Ovary (tissue), 9 donors: ENCODE measurements around the gene CWF19L1. TPM values are rescaled to one million over a fixed set of nuclear protein-coding genes. Genes with fewer than 3 reads are reported as not detected.

Experiments
- DNase-seq, 5 donors: peaks; one replicate each; pipeline ENCODE4 v3.0.0-alpha.2; 2019 to 2020
- H3K27ac ChIP-seq, 2 donors: fragments of 200-600 bp; one replicate each; pipeline versions ENCODE4 v1.5.1 to v1.8.0; 2019 to 2022
- H3K27me3 ChIP-seq: fragments of 200-600 bp; one replicate; pipeline ENCODE4 v1.8.0; 2022
- H3K36me3 ChIP-seq: fragments of 200-600 bp; sonication (generic); one replicate; pipeline ENCODE4 v1.5.1; 2019
- H3K4me1 ChIP-seq: one replicate; pipeline ENCODE4 v1.8.1; 2013; ENCODE audit warnings: mild to moderate bottlenecking, moderate library complexity; ENCODE audit not compliant: insufficient read depth
- H3K4me3 ChIP-seq: fragments of 200-600 bp; sonication (generic); one replicate; pipeline ENCODE4 v1.5.1; 2017
- H3K9me3 ChIP-seq, 2 donors: fragments of 200-600 bp in 1 of 2; sonication (generic) in 1 of 2; one replicate each; pipeline versions ENCODE4 v1.5.1 to v1.8.1; 2013 to 2019; ENCODE audit warnings: mild to moderate bottlenecking in 1 of 2, moderate library complexity in 1 of 2
- EP300 ChIP-seq: sonication (generic); formaldehyde crosslinking; IDR thresholded peaks from one replicate; pipeline ENCODE4 v1.6.1; 2017; ENCODE audit warnings: antibody characterized with exemption
- POLR2A ChIP-seq: fragments of 450-650 bp; IDR thresholded peaks from one replicate; pipeline ENCODE4 v1.6.1; 2017; ENCODE audit warnings: antibody characterized with exemption, mild to moderate bottlenecking, moderate library complexity
- WGBS, 3 donors: extraction: QIAGEN DNeasy Blood & Tissue Kit in 1 of 3; methylation state at CpG; one replicate each; pipeline versions ENCODE4 v1.1.5 to v1.1.7; 2013 to 2017; 5-methylcytosine and 5-hydroxymethylcytosine counted together
- intact Hi-C, 4 donors: fragments of 100-400 bp; cut with DNase I; formaldehyde crosslinking; loops; one replicate each; pipeline versions ENCODE4 v1.11.0 to v1.15.1; 2022 to 2023
- polyA plus RNA-seq, 2 donors: library from polyadenylated mRNA; stranded (reverse); fragments of 200-250 nt in 1 of 2; fragments of 350-450 nt in 1 of 2; fragmentation: Illumina TruSeq in 1 of 2; extraction: RNeasy Lipid Tissue Mini Kit (QIAGEN cat#74804) in 1 of 2; gene quantifications; one replicate each; pipeline ENCODE4 v1.2.3, GENCODE V29; 2013 to 2014
- total RNA-seq, 7 donors: library from RNA; depleted of rRNA in 2 of 7; stranded (reverse); fragments of >200 nt in 2 of 7; fragmentation: NEBNext Ultra II Directional in 3 of 7; extraction: Animal tissue kit (Norgen Biotek cat#: 25700) in 3 of 7; gene quantifications; one replicate each; pipeline versions ENCODE4 v1.1.0 to v1.2.4, GENCODE V29; 2016 to 2023
- TF ChIP-seq, protein P1 (sequence below), 3 donors: fragments of 450-650 bp in 2 of 3; fragments of 200-600 bp in 1 of 3; IDR thresholded peaks; one replicate each; pipeline versions ENCODE4 v1.5.1 to v1.8.0; 2016 to 2022; ENCODE audit warnings: antibody characterized with exemption in 3 of 3, mild to moderate bottlenecking in 1 of 3
- donor health status: DM: no; HTN: no; CAD: no; lungs with moderate emphysema.
- donor health status: DM: no; HTN: no; CAD: no.
- donor health status: Bipolar disorder and iron deficiency.
- donor health status: DM: yes; HTN: yes; CAD: no.
- donor health status: DM: no; HTN: no; CAD: no.
- donor health status: DM: yes; HTN: yes; CAD: no.

The CWF19L1 gene
- total and polyA plus RNA-seq, 9 donors, result 17.1 to 24.6 (median 20.5) TPM

- Histone ChIP-seq H3K36me3 (no peaks in the 10 kb centered on the region), H3K4me1 (no peaks in the 10 kb centered on the region), H3K27me3 (no peaks in the 10 kb centered on the region), H3K9me3 (no peaks in the 10 kb centered on the region), H3K4me3 (no peak overlapping the region), H3K27ac (no peak overlapping the region)
- WGBS, 3 donors, result 12 to 23% (median 12%) methylated on average over 7 of the region's 7 CpGs
- intact Hi-C loops, result no loop called here
- no peak for DNase-seq
- TF ChIP-seq EP300, result no peak
- no peak for TF ChIP-seq POLR2A
- TF ChIP-seq, protein P1, sequence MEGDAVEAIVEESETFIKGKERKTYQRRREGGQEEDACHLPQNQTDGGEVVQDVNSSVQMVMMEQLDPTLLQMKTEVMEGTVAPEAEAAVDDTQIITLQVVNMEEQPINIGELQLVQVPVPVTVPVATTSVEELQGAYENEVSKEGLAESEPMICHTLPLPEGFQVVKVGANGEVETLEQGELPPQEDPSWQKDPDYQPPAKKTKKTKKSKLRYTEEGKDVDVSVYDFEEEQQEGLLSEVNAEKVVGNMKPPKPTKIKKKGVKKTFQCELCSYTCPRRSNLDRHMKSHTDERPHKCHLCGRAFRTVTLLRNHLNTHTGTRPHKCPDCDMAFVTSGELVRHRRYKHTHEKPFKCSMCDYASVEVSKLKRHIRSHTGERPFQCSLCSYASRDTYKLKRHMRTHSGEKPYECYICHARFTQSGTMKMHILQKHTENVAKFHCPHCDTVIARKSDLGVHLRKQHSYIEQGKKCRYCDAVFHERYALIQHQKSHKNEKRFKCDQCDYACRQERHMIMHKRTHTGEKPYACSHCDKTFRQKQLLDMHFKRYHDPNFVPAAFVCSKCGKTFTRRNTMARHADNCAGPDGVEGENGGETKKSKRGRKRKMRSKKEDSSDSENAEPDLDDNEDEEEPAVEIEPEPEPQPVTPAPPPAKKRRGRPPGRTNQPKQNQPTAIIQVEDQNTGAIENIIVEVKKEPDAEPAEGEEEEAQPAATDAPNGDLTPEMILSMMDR (IDR thresholded peaks at IDR 0.05), result no peak
These were observed 58.1 kb downstream of the CWF19L1 start for GRCh38 chr10:100209303-100209702.

GRCh38 chr10:100208276-100208675 is 59.2 kb downstream of the CWF19L1 start:
- no peaks in the 10 kb centered on the region for H3K36me3 ChIP-seq
- intact Hi-C loops, result no loop called here
- no peaks in the 10 kb centered on the region for H3K4me1 ChIP-seq
- no peak overlapping the region for H3K4me3 ChIP-seq
- 94 to 98% (median 94%) methylated on average over 9 of the region's 9 CpGs for WGBS, 3 donors
- H3K27me3 ChIP-seq, result no peaks in the 10 kb centered on the region
- TF ChIP-seq, protein P1 (IDR thresholded peaks at IDR 0.05), result no peak
- no peak for TF ChIP-seq POLR2A
- TF ChIP-seq EP300, result no peak
- no peak for DNase-seq
- no peaks in the 10 kb centered on the region for H3K9me3 ChIP-seq
- H3K27ac ChIP-seq, result peak overlapping the region in 1 of 2 donors; percentile 29

GRCh38 chr10:100204370-100204769 is 63.1 kb downstream of the CWF19L1 start:
- intact Hi-C loops, result no loop called here
- Histone ChIP-seq H3K4me1 (no peaks in the 10 kb centered on the region), H3K36me3 (no peaks in the 10 kb centered on the region), H3K27me3 (no peaks in the 10 kb centered on the region), H3K9me3 (no peaks in the 10 kb centered on the region), H3K27ac (no peak overlapping the region), H3K4me3 (no peak overlapping the region)
- WGBS, 3 donors, result 97 to 99% (median 97%) methylated on average over 2 of the region's 2 CpGs
- no peak for TF ChIP-seq POLR2A
- TF ChIP-seq EP300, result no peak
- no peak for DNase-seq

- DNase-seq, result no peak
- TF ChIP-seq EP300 (no peak), POLR2A (no peak)
- TF ChIP-seq, protein P1 (IDR thresholded peaks at IDR 0.05), result no peak
- no peaks in the 10 kb centered on the region for H3K27me3 ChIP-seq
- H3K4me1 ChIP-seq, result no peaks in the 10 kb centered on the region
- no peak overlapping the region for H3K4me3 ChIP-seq
- H3K9me3 ChIP-seq, result no peaks in the 10 kb centered on the region
- no peak overlapping the region for H3K27ac ChIP-seq
- H3K36me3 ChIP-seq, result no peaks in the 10 kb centered on the region
- WGBS, 3 donors, result 95 to 98% (median 96%) methylated on average over 2 of the region's 2 CpGs
- intact Hi-C loops, result no loop called here
These were observed 65.9 kb downstream of the CWF19L1 start for GRCh38 chr10:100201549-100201948.

GRCh38 chr10:100194711-100195110 is 72.7 kb downstream of the CWF19L1 start:
- no peak overlapping the region for H3K27ac ChIP-seq
- no peak for DNase-seq
- no peaks in the 10 kb centered on the region for H3K27me3 ChIP-seq
- no peak for TF ChIP-seq EP300
- TF ChIP-seq POLR2A, result no peak
- TF ChIP-seq, protein P1 (IDR thresholded peaks at IDR 0.05), result no peak
- no peaks in the 10 kb centered on the region for H3K4me1 ChIP-seq
- WGBS, 3 donors, result 76 to 79% (median 79%) methylated on average over 1 of the region's 1 CpG
- H3K36me3 ChIP-seq, result no peaks in the 10 kb centered on the region
- intact Hi-C loops, result no loop called here
- H3K4me3 ChIP-seq, result no peak overlapping the region
- no peaks in the 10 kb centered on the region for H3K9me3 ChIP-seq
